Fibroblast of skin of right biceps (primary cell): Measurements from ENCODE around the gene B4GALT1.
A peak's percentile ranks its signal among the peaks of the same experiment; 100 is the strongest.

ENCODE experiments used
- DNase-seq: peaks from one replicate; pipeline ENCODE4 v3.0.0-alpha.2; 2013

Gene B4GALT1

GRCh38 chr9:33167084-33167971 is at the start of gene B4GALT1:
B4GALT1 (minus strand) TSS chr9:33167336; CDS start chr9:33167169, 167 bp downstream.
- DNase-seq, result peak; percentile 97

- DNase-seq, result peak; percentile 35
Measured at GRCh38 chr9:33211695-33212393, 44.7 kb upstream of the B4GALT1 start.

- DNase-seq, result no peak
Measured at GRCh38 chr9:33210006-33210715, 43.0 kb upstream of the B4GALT1 start.

- DNase-seq, result no peak
Measured at GRCh38 chr9:33209394-33209793, 42.3 kb upstream of the B4GALT1 start.

GRCh38 chr9:33202552-33203201 is 35.5 kb upstream of the B4GALT1 start:
- peak; percentile 79 for DNase-seq

GRCh38 chr9:33202018-33202417 is 34.9 kb upstream of the B4GALT1 start:
- DNase-seq, result no peak

- DNase-seq, result peak; percentile 30
Measured at GRCh38 chr9:33198165-33198564, 31.0 kb upstream of the B4GALT1 start.

GRCh38 chr9:33197279-33198152 is 30.4 kb upstream of the B4GALT1 start:
- DNase-seq, result peak; percentile 33

GRCh38 chr9:33196736-33197135 is 29.6 kb upstream of the B4GALT1 start:
- no peak for DNase-seq

- DNase-seq, result no peak
Measured at GRCh38 chr9:33193818-33194217, 26.7 kb upstream of the B4GALT1 start.

GRCh38 chr9:33192493-33193255 is 25.5 kb upstream of the B4GALT1 start:
- DNase-seq, result peak; percentile 50

- no peak for DNase-seq
Measured at GRCh38 chr9:33190021-33190705, 23.0 kb upstream of the B4GALT1 start.

GRCh38 chr9:33189331-33189791 is 22.2 kb upstream of the B4GALT1 start:
- no peak for DNase-seq

GRCh38 chr9:33188711-33189110 is 21.6 kb upstream of the B4GALT1 start:
- no peak for DNase-seq

GRCh38 chr9:33187519-33188218 is 20.5 kb upstream of the B4GALT1 start:
- DNase-seq, result peak; percentile 88

GRCh38 chr9:33186457-33187168 is 19.5 kb upstream of the B4GALT1 start:
- DNase-seq, result no peak

GRCh38 chr9:33185858-33186257 is 18.7 kb upstream of the B4GALT1 start:
- DNase-seq, result no peak

- DNase-seq, result no peak
Measured at GRCh38 chr9:33185406-33185805, 18.3 kb upstream of the B4GALT1 start.

- DNase-seq, result no peak
Measured at GRCh38 chr9:33184963-33185362, 17.8 kb upstream of the B4GALT1 start.
